Peyer's patch (tissue), 4 donors: ENCODE results near the gene FUT9. TPM values are rescaled to one million over a fixed set of nuclear protein-coding genes. Genes with fewer than 3 reads are reported as not detected.

Experiments used
- DNase-seq, 3 donors: peaks; one replicate each; pipeline ENCODE4 v3.0.0-alpha.2; 2017 to 2019
- H3K27ac ChIP-seq, 4 donors: fragments of 200-600 bp; sonication (generic); one replicate each; pipeline ENCODE4 v1.5.1; 2016 to 2019
- H3K27me3 ChIP-seq, 2 donors: fragments of 200-600 bp; sonication (generic); one replicate each; pipeline ENCODE4 v1.5.1; 2019
- H3K36me3 ChIP-seq, 3 donors: fragments of 200-600 bp; sonication (generic); one replicate each; pipeline ENCODE4 v1.5.1; 2016 to 2019
- H3K4me1 ChIP-seq, 4 donors: fragments of 200-600 bp; sonication (generic); one replicate each; pipeline ENCODE4 v1.5.1; 2016 to 2019
- H3K4me3 ChIP-seq, 4 donors: fragments of 200-600 bp; sonication (generic); 1 replicate in 3 of 4; 2 replicates in 1 of 4; pipeline ENCODE4 v1.5.1; 2016 to 2019; ENCODE audit warnings: mild to moderate bottlenecking in 1 of 4
- H3K9me3 ChIP-seq, 4 donors: fragments of 200-600 bp; sonication (generic); one replicate each; pipeline ENCODE4 v1.5.1; 2016 to 2019; ENCODE audit warnings: mild to moderate bottlenecking in 1 of 4
- CTCF ChIP-seq, 6 experiments: fragments of 450-650 bp in 4 of 6; fragments of 200-600 bp in 2 of 6; sonication (generic) in 1 of 6; IDR thresholded peaks; one replicate each; pipeline ENCODE4 v1.5.1; 2017 to 2019; ENCODE audit warnings: antibody characterized with exemption in 6 of 6, mild to moderate bottlenecking in 3 of 6, moderate library complexity in 1 of 6
- POLR2A ChIP-seq, 2 donors: fragments of 450-650 bp; IDR thresholded peaks; one replicate each; pipeline ENCODE4 v1.5.1; 2017; ENCODE audit warnings: antibody characterized with exemption in 2 of 2, mild to moderate bottlenecking in 2 of 2, moderate library complexity in 2 of 2
- total RNA-seq, 4 donors: library from RNA; depleted of rRNA; stranded (reverse); fragments of >200 nt; gene quantifications; one replicate each; pipeline ENCODE4 v1.1.0, GENCODE V29; 2016

Gene FUT9
- total RNA-seq, 4 donors from 2014 or later, result not detected

- TF ChIP-seq POLR2A (IDR thresholded peaks at IDR 0.05) (no peak), CTCF (IDR thresholded peaks at IDR 0.05) (no peak)
- H3K27me3 ChIP-seq, result no peaks in the 10 kb centered on the region
- H3K4me3 ChIP-seq, result no peak overlapping the region
- no peak for DNase-seq
- no peaks in the 10 kb centered on the region for H3K36me3 ChIP-seq
- H3K4me1 ChIP-seq, result no peaks in the 10 kb centered on the region
- H3K27ac ChIP-seq, result no peak overlapping the region
- H3K9me3 ChIP-seq, result no peaks in the 10 kb centered on the region
Observed at GRCh38 chr6:96013531-96013930, 2.2 kb upstream of the FUT9 start.

- Histone ChIP-seq H3K36me3 (no peaks in the 10 kb centered on the region), H3K9me3 (no peaks in the 10 kb centered on the region), H3K4me1 (no peaks in the 10 kb centered on the region), H3K4me3 (no peak overlapping the region), H3K27me3 (no peaks in the 10 kb centered on the region), H3K27ac (no peak overlapping the region)
- DNase-seq, result no peak
- TF ChIP-seq POLR2A (IDR thresholded peaks at IDR 0.05) (no peak), CTCF (IDR thresholded peaks at IDR 0.05) (no peak)
Observed at GRCh38 chr6:96014846-96015517, 792 bp upstream of the FUT9 start.

- no peak overlapping the region for H3K4me3 ChIP-seq
- no peak for DNase-seq
Observed at GRCh38 chr6:96016334-96017069, 728 bp downstream of the FUT9 start.

GRCh38 chr6:96017070-96017359 lies 1.2 kb downstream of the FUT9 start:
- H3K36me3 ChIP-seq, result no peaks in the 10 kb centered on the region
- H3K4me1 ChIP-seq, result no peaks in the 10 kb centered on the region
- no peak overlapping the region for H3K4me3 ChIP-seq
- H3K27ac ChIP-seq, result no peak overlapping the region
- no peak for TF ChIP-seq POLR2A (IDR thresholded peaks at IDR 0.05)
- no peak for TF ChIP-seq CTCF (IDR thresholded peaks at IDR 0.05)
- DNase-seq, result no peak
- H3K27me3 ChIP-seq, result no peaks in the 10 kb centered on the region
- no peaks in the 10 kb centered on the region for H3K9me3 ChIP-seq

More at GRCh38 chr6:96016334-96017069, 728 bp downstream of the FUT9 start:
- no peak overlapping the region for H3K27ac ChIP-seq
- no peaks in the 10 kb centered on the region for H3K27me3 ChIP-seq
- H3K4me1 ChIP-seq, result no peaks in the 10 kb centered on the region
- H3K36me3 ChIP-seq, result no peaks in the 10 kb centered on the region
- H3K9me3 ChIP-seq, result no peaks in the 10 kb centered on the region
- no peak for TF ChIP-seq POLR2A (IDR thresholded peaks at IDR 0.05)
- TF ChIP-seq CTCF (IDR thresholded peaks at IDR 0.05), result no peak

- H3K4me3 ChIP-seq, result no peak overlapping the region
- no peak for TF ChIP-seq CTCF (IDR thresholded peaks at IDR 0.05)
- no peak for TF ChIP-seq POLR2A (IDR thresholded peaks at IDR 0.05)
- H3K4me1 ChIP-seq, result no peaks in the 10 kb centered on the region
- no peaks in the 10 kb centered on the region for H3K27me3 ChIP-seq
- no peaks in the 10 kb centered on the region for H3K36me3 ChIP-seq
- no peaks in the 10 kb centered on the region for H3K9me3 ChIP-seq
- no peak for DNase-seq
- no peak overlapping the region for H3K27ac ChIP-seq
Observed at GRCh38 chr6:96022225-96022624, 6.5 kb downstream of the FUT9 start.
